HG03457 (cell line): ENCODE results near the gene VSIG2.
A peak's percentile ranks its signal among the peaks of the same experiment; 100 is the strongest.
"Not testable (repeated sequence)": the region's sequence is repeated elsewhere in the genome, so short reads cannot be mapped to it uniquely, and the experiment has no call there.

Experiments used
- ATAC-seq: cut with Tn5 transposase; IDR thresholded peaks from one replicate; pipeline ENCODE4 v1.9.1; 2021; ENCODE audit warnings: moderate number of reproducible peaks; ENCODE audit not compliant: unreplicated experiment

VSIG2 gene

GRCh38 chr11:124751741-124752470 is at the start of gene VSIG2:
Gene VSIG2, minus strand, starts transcription at chr11:124752255. Its CDS starts 118 bp downstream, at chr11:124752137.
- ATAC-seq = no peak

- ATAC-seq = no peak
Observed at GRCh38 chr11:124801014-124801413, 49.0 kb upstream of the VSIG2 start.

GRCh38 chr11:124800226-124800929 is 48.3 kb upstream of the VSIG2 start, which contains the start of gene MSANTD2:
Gene MSANTD2, minus strand, starts transcription at chr11:124800406. Its CDS starts 26 bp downstream, at chr11:124800380.
- ATAC-seq = peak; percentile 84

GRCh38 chr11:124799348-124800225 is 47.5 kb upstream of the VSIG2 start:
- ATAC-seq = peak; percentile 31

GRCh38 chr11:124798991-124799347 is 46.9 kb upstream of the VSIG2 start:
- peak; percentile 15 for ATAC-seq

- no peak for ATAC-seq
Observed at GRCh38 chr11:124796312-124796711, 44.3 kb upstream of the VSIG2 start.

- peak; percentile 53 for ATAC-seq
Observed at GRCh38 chr11:124793466-124794278, 41.6 kb upstream of the VSIG2 start.

- peak; percentile 57 for ATAC-seq
Observed at GRCh38 chr11:124791626-124792341, 39.7 kb upstream of the VSIG2 start.

- ATAC-seq = no peak
Observed at GRCh38 chr11:124788521-124788920, 36.5 kb upstream of the VSIG2 start.

- ATAC-seq = no peak
Observed at GRCh38 chr11:124784051-124784450, 32.0 kb upstream of the VSIG2 start.

- no peak for ATAC-seq
Observed at GRCh38 chr11:124783002-124783401, 30.9 kb upstream of the VSIG2 start.

- no peak for ATAC-seq
Observed at GRCh38 chr11:124779568-124779967, 27.5 kb upstream of the VSIG2 start.

- no peak for ATAC-seq
Observed at GRCh38 chr11:124778281-124778680, 26.2 kb upstream of the VSIG2 start.

- no peak for ATAC-seq
Observed at GRCh38 chr11:124776865-124777645, 25.0 kb upstream of the VSIG2 start.

GRCh38 chr11:124770959-124771358 is 18.9 kb upstream of the VSIG2 start:
- not testable (repeated sequence) for ATAC-seq

GRCh38 chr11:124769806-124770774 is 18.0 kb upstream of the VSIG2 start:
- no peak for ATAC-seq

- no peak for ATAC-seq
Observed at GRCh38 chr11:124768914-124769313, 16.9 kb upstream of the VSIG2 start.

GRCh38 chr11:124766156-124766555 is 14.1 kb upstream of the VSIG2 start:
- no peak for ATAC-seq
